Vagina (tissue), 2 donors: ENCODE data around the gene SIDT2.

ENCODE experiments used
- CTCF ChIP-seq, 3 experiments: fragments of 450-650 bp in 2 of 3; fragments of 200-600 bp in 1 of 3; sonication (generic) in 1 of 3; IDR thresholded peaks; one replicate each; pipeline ENCODE4 v1.5.1; 2017 to 2019; ENCODE audit warnings: antibody characterized with exemption in 3 of 3, mild to moderate bottlenecking in 2 of 3, moderate library complexity in 2 of 3
- POLR2A ChIP-seq, 2 donors: fragments of 450-650 bp; IDR thresholded peaks; one replicate each; pipeline ENCODE4 v1.6.1; 2017; ENCODE audit warnings: antibody characterized with exemption in 2 of 2, mild to moderate bottlenecking in 2 of 2, moderate library complexity in 2 of 2
- POLR2AphosphoS5 ChIP-seq, 2 donors: sonication (generic); formaldehyde crosslinking; IDR thresholded peaks; one replicate each; pipeline ENCODE4 v1.9.0; 2017; ENCODE audit warnings: antibody characterized with exemption in 2 of 2, mild to moderate bottlenecking in 2 of 2, low read depth in 1 of 2; ENCODE audit not compliant: insufficient read depth in 1 of 2

DNA sequence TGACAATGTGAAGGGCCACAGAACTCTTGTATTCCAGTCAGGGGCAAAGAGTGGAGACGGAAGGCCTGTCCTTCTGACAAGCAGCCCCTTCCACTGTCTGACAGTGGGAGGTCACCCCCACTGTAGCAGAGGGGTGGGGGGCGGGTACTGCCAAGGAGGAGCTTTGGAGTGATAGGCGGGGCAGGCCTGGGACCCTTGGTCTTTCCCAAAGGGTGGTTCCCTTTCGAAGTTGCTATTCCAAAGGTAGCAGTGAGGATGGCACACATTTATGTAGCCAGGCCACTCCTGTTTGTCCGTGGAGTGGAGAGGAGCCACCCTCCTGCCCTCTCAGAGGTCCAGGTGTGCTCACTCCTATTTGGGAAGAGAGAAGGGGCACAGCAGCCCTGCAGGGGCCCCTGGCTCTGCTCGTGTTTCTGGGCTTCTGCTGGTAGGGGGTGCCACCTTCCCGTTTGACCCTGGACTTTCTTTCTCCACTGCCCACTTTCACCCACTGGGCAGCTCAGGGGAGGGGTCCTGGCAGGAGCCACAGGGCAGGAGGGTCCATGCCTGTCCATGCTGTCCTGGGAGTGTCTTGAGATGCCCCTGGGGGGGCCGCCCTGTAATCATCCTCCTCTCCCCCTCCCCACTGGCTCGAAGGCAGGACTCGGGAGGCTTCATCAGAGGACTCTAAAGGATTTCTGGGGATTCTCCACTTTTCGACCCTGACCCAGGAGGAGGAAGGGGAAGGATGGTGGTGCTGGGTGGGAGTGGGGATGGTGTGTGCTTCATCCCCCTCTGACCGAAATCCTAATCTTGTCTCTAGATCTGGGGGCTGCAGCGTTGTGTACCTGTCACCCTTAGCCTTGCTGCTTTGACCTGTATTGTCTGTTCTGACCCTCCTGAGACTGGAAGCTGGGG lies 21.6 kb downstream of the SIDT2 start:
- TF ChIP-seq POLR2AphosphoS5 (IDR thresholded peaks at IDR 0.05; ENCODE audit: insufficient read depth in 1 of 2, low read depth in 1 of 2) = no peak
- TF ChIP-seq CTCF (IDR thresholded peaks at IDR 0.05) = no peak
- no peak for TF ChIP-seq POLR2A (IDR thresholded peaks at IDR 0.05)
